HS-5 (cell line): ENCODE results near the gene POU2F2.
"Not testable (repeated sequence)": the region's sequence is repeated elsewhere in the genome, so short reads cannot be mapped to it uniquely, and the experiment has no call there.

Source experiments
- DNase-seq: peaks from one replicate; pipeline ENCODE4 v3.0.0-alpha.2; 2012; ENCODE audit warnings: low read depth

POU2F2 gene

GRCh38 chr19:42059196-42059595 lies 73.0 kb downstream of the POU2F2 start:
- DNase-seq, result no peak

GRCh38 chr19:42057846-42058245 lies 74.4 kb downstream of the POU2F2 start:
- DNase-seq, result no peak

- DNase-seq, result no peak
Measured at GRCh38 chr19:42054205-42054604, 78.0 kb downstream of the POU2F2 start.

DNA sequence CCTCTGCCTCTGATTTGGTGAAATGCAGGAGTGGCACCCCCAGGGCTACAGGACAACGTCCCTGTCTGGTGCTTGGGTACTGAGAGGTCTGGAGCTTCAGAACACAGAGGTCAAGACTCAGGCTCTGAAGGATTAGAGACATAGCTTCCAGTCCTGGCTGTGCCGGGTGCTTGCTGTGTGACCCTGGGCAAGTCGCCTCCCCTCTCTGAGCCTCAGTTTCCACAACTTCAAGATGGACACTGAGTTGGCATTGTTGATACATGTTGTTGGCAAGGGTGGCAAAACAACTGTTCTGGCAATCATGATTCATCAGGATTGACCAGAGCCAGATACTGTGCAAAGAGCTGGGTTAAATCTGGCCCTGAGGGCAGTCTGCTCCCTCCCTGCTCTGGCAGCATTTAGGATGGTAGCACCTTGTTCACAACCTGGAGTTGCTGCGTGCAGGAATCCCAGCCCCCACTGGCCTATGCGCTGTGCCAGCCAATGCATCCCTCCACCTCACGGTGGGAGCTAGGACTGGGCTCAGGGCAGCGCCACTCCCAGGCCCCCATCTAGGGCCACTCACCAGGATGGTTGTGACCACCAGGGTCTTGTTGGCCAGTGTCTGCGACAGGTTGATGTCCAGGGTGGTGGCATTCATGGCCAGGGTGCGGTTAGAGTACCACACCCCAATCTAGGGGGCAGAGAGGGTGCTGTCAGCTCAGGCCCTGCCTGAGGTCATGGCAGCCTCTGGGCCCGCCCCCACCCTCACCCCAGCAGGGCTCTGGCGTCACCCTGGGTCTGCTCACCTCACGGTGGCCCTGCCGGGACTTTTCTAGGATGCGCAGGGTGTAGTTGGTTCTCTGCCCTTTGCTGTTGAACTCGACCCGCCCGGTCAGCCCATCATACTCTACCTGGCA lies 79.0 kb downstream of the POU2F2 start:
- DNase-seq, result no peak

GRCh38 chr19:42052241-42052863 lies 79.9 kb downstream of the POU2F2 start:
- no peak for DNase-seq

- DNase-seq, result no peak
Measured at GRCh38 chr19:42051166-42052115, 80.8 kb downstream of the POU2F2 start.

DNA sequence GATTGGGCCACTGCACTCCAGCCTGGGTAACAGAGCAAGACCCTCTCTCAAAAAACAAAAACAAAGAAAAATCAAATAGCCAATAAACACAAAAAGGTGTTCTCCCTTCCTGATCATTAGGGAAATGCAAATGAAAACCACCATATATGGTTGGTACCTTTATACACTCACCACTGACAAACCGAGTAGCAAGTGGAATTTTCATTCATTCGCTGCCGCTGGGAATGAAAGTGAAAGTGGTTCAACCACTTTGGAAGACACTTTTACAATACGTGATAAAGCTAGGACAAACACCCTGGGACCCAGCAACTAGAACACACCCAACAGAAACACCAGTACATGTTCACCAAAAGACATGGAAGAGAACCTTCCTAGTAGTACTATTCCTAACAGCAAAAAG lies 83.3 kb downstream of the POU2F2 start:
- DNase-seq, result no peak

DNA sequence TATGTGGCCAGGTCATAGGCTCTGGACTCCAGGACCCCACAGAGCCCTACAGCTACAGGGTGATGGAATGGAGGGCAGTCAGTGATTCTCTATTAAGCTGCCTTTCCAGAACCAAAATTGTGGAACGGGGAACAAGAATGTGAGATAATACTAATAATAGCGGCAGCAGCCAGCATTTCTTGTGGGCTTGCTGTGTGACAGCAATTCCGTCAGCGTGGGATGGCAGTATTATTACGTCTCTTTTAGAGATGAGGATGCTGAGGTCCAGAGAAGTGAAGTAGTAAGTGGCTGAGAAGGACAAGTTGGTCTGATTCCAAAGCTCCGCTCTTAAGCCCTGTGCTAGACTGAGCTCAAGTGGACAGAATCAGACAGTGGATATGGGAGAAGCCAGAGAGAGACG lies 86.7 kb downstream of the POU2F2 start:
- DNase-seq, result no peak

DNA sequence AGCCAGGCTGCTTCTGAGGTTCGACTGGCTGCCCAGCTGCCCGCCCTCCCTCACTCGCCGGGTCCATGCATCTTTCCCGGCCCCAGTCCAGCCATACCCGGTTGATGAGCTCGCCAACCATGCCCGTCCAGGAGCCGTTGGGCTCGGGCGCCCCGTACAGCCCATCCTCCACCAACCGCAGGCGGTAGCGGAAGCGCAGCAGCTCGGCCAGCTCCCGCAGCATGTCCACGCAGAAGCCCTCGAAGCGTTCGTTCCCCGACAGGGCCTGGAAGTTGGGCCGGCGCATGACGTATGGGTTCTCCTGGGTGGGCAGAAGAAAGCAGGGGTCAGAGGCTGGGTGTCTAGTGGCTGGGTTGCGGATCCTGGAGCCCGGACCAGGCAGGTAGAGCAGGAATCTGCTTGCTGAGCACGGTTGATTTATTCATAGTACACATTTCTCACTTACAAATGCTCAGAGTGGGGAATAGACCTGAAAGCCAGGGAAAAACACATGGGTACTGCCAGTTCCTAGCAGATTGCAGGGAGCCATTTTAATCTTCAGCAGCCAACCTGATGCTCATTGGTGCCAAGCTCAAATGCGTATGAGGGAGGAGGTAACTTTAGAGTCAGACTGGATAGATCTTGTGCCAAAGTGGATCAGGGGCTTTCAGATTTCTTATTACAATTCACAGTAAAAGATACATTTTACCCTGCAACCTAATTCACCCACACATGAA lies 89.6 kb downstream of the POU2F2 start:
- DNase-seq, result no peak

GRCh38 chr19:42040491-42040890 lies 91.8 kb downstream of the POU2F2 start:
- not testable (repeated sequence) for DNase-seq

DNA sequence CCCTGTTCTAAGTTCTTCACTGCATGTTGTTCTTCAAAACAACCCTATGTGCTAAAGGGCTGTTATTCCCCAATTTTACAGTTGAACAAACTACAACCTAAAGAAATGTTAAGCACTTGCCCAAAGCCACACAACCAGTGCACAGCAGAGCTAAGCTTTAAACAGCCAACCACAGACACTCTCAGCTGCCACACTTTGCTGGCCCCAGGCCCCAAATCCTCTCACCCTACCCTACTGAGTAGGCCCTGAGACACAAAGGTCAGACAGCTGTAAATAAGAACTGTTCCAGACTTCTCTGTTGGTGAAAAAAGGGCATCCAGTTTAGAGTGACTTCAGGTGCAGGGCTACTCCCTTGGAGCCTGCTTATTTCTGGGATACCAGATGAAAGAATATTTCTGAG lies 92.2 kb downstream of the POU2F2 start:
- DNase-seq, result no peak

GRCh38 chr19:42038666-42039065 lies 93.6 kb downstream of the POU2F2 start:
- no peak for DNase-seq

DNA sequence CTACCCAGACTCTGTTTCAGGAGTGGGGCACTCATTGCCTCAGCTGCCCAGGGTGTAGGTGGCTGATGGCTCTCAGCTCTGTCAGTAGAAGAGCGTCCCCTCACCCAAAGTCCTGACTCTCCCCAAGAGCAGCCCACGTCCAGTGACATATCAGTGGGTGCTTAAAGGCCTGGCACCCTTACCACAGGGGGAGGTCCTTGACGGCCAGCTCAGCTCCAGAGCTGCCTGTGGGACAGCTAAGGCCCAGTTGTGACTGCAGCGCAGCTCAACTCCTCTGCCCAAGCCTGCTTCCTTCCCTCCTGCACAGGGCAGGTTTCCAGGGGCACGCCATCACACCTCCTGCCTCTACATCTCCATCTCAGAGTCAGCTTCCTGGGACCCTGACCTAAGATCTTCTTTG lies 94.6 kb downstream of the POU2F2 start:
- no peak for DNase-seq
